SK-N-SH (cell line): ENCODE data around the gene CYREN.

Experiments used
- CTCF ChIP-seq: fragments of 200-600 bp; sonication (generic); IDR thresholded peaks from 2 replicates; pipeline ENCODE4 v1.6.1; 2017; ENCODE audit warnings: antibody characterized with exemption, mild to moderate bottlenecking, moderate library complexity
- EP300 ChIP-seq, 2 experiments: IDR thresholded peaks; 2 replicates each; pipeline versions ENCODE4 v1.4.0 to v1.6.1; 2012; ENCODE audit warnings: borderline replicate concordance in 1 of 2, low read depth in 1 of 2, low read length in 1 of 2
- JUND ChIP-seq: IDR thresholded peaks from 2 replicates; pipeline ENCODE4 v1.4.0; 2012
- NRF1 ChIP-seq: IDR thresholded peaks from 2 replicates; pipeline ENCODE4 v1.6.1; 2012; ENCODE audit warnings: low read depth, mild to moderate bottlenecking, low read length
- POLR2AphosphoS5 ChIP-seq: IDR thresholded peaks from 2 replicates; pipeline ENCODE4 v1.6.1; 2012; ENCODE audit warnings: low read depth, low read length
- REST ChIP-seq: IDR thresholded peaks from 2 replicates; pipeline ENCODE4 v1.6.1; 2012; ENCODE audit warnings: mild to moderate bottlenecking, low read depth, low read length, moderate library complexity
- YY1 ChIP-seq: IDR thresholded peaks from 2 replicates; pipeline ENCODE4 v1.4.0; 2012; ENCODE audit warnings: low read depth, mild to moderate bottlenecking

- TF ChIP-seq NRF1 (no peak), CTCF (peak; percentile 78), POLR2AphosphoS5 (peak; percentile 91), YY1 (peak; percentile 80), REST (peak; percentile 74), JUND (0 out of 2 replicates have a peak, but pooled peaks have one; percentile 12), EP300 (IDR thresholded peaks at IDR 0.05; ENCODE audit: borderline replicate concordance in 1 of 2, low read depth in 1 of 2, low read length in 1 of 2) (peak in 1 of 2 experiments; percentile 23; a peak in 3 of 4 replicates)
Observed at GRCh38 chr7:135170274-135170997, at the start of gene CYREN.
